H1 (cell line): ENCODE measurements around the gene ERVMER34-1. TPM values are rescaled to one million over a fixed set of nuclear protein-coding genes. Genes with fewer than 3 reads are reported as not detected.

ENCODE experiments used
- CHD7 ChIP-seq: fragments of 300-600 bp; sonication (generic); IDR thresholded peaks from 2 replicates; pipeline ENCODE4 v1.7.1; 2012; ENCODE audit warnings: low read length, moderate library complexity, mild to moderate bottlenecking, inconsistent platforms; ENCODE audit not compliant: insufficient replicate concordance
- FOSL1 ChIP-seq: IDR thresholded peaks from 2 replicates; pipeline ENCODE4 v1.6.1; 2011; ENCODE audit warnings: mild to moderate bottlenecking, low read depth, low read length, moderate library complexity; ENCODE audit not compliant: insufficient read depth
- GTF2F1 ChIP-seq: IDR thresholded peaks from 2 replicates; pipeline ENCODE4 v1.6.1; 2012; ENCODE audit warnings: low read depth, low read length, improper control_type of control experiment, borderline replicate concordance
- JUND ChIP-seq: IDR thresholded peaks from 2 replicates; pipeline ENCODE4 v1.6.1; 2011; ENCODE audit warnings: mild to moderate bottlenecking, improper control_type of control experiment, low read length
- SIN3A ChIP-seq, 2 experiments: IDR thresholded peaks in 1 of 2; conservative IDR thresholded peaks in 1 of 2; 2 replicates each; pipeline ENCODE4 v1.6.1; 2011 to 2012; ENCODE audit warnings: low read length in 2 of 2, improper control_type of control experiment in 1 of 2, low read depth in 1 of 2, mild to moderate bottlenecking in 1 of 2
- SP1 ChIP-seq: IDR thresholded peaks from 2 replicates; pipeline ENCODE4 v1.6.1; 2011; ENCODE audit warnings: low read depth, low read length
- YY1 ChIP-seq: IDR thresholded peaks from 2 replicates; pipeline ENCODE4 v1.6.1; 2011; ENCODE audit warnings: low read depth, mild to moderate bottlenecking, low read length
- polyA plus RNA-seq, 7 experiments: library from polyadenylated mRNA; depleted of rRNA in 3 of 7; stranded (reverse) in 5 of 7; unstranded in 2 of 7; fragments of >200 nt in 5 of 7; fragments of 200-250 nt in 2 of 7; gene quantifications; 1 replicate in 5 of 7; 2 replicates in 1 of 7; 4 replicates in 1 of 7; pipeline versions ENCODE4 v1.2.1 to v1.2.3, GENCODE V29; 2011 to 2013; ENCODE audit warnings: missing spikeins in 2 of 7, mixed read lengths in 2 of 7
- total RNA-seq: library from RNA; stranded (reverse); fragmentation: NEBNext Ultra II Directional; extraction: Animal tissue kit (Norgen Biotek cat#: 25700); gene quantifications from 2 replicates; pipeline ENCODE4 v1.2.1, GENCODE V29; 2021

The ERVMER34-1 gene
- total and polyA plus RNA-seq, 2 of the 8 experiments (the other 6 are each of a cell fraction or from before 2014, with no cell fraction given), result 14.2 to 34.3 TPM

- no peak for TF ChIP-seq YY1
- TF ChIP-seq JUND, result peak; percentile 68; the same call in 1 of the 2 replicates
- 0 out of 2 replicates have a peak, but pooled peaks have one; percentile 37 for TF ChIP-seq FOSL1
- peak; percentile 65; the same call in 1 of the 2 replicates for TF ChIP-seq SP1
- peak in 1 of 2 experiments; percentile 80; a peak in 2 of 4 replicates for TF ChIP-seq SIN3A (conservative IDR thresholded peaks at IDR 0.05 in 1 of 2, IDR thresholded peaks at IDR 0.05 in 1 of 2; ENCODE audit: low read depth in 1 of 2, low read length in 2 of 2)
- TF ChIP-seq GTF2F1, result peak; percentile 90
- no peak for TF ChIP-seq CHD7
Observed at GRCh38 chr4:52712251-52713130, 38.7 kb downstream of the ERVMER34-1 start (continued).
